Measurements from ENCODE around the gene EPHB1. TPM values are rescaled to one million over a fixed set of nuclear protein-coding genes. Genes with fewer than 3 reads are reported as not detected.

Gene EPHB1
- polyA plus RNA-seq, 1 experiment: 0.11 TPM

- no peak overlapping the region for H3K27ac ChIP-seq (ENCODE audit: low read depth, low read length)
- no peaks in the 10 kb centered on the region for H3K9me3 ChIP-seq (ENCODE audit: control insufficient read depth, insufficient read depth, low read length)
- ChIA-PET CTCF (interaction anchor here (1.4 to 2.4 kb wide), 2 partner anchors 13 to 167 kb away, joined by 3 to 10 read pairs; no protein-coding TSS in a partner anchor), POLR2A (no interaction called here)
- TF ChIP-seq CTCF (IDR thresholded peaks at IDR 0.05; ENCODE audit: low read depth, low read length): no peak
- no peak overlapping the region for H3K4me3 ChIP-seq (ENCODE audit: low read depth, low read length)
- no peak for DNase-seq (ENCODE audit: low read depth, low spot score)
- H3K27me3 ChIP-seq (ENCODE audit: control insufficient read depth, insufficient read depth, low read length): peaks cover 7% of the 10 kb centered on the region
Measured at GRCh38 chr3:134768116-134768515, 26.9 kb upstream of the EPHB1 start.

GRCh38 chr3:134768837-134769236 is 26.2 kb upstream of the EPHB1 start:
- CTCF ChIA-PET: interaction anchor here (1.4 to 2.4 kb wide), 2 partner anchors 14 to 168 kb away, joined by 3 to 10 read pairs; no protein-coding TSS in a partner anchor
- TF ChIP-seq CTCF (IDR thresholded peaks at IDR 0.05; ENCODE audit: low read depth, low read length): no peak

GRCh38 chr3:134769287-134769868 is 25.7 kb upstream of the EPHB1 start:
- Histone ChIP-seq H3K4me3 (ENCODE audit: low read depth, low read length) (no peak overlapping the region), H3K27me3 (ENCODE audit: control insufficient read depth, insufficient read depth, low read length) (peaks cover 7% of the 10 kb centered on the region), H3K9me3 (ENCODE audit: control insufficient read depth, insufficient read depth, low read length) (no peaks in the 10 kb centered on the region), H3K27ac (ENCODE audit: low read depth, low read length) (no peak overlapping the region)
- no peak for TF ChIP-seq CTCF (IDR thresholded peaks at IDR 0.05; ENCODE audit: low read depth, low read length)
- CTCF ChIA-PET: interaction anchor here (1.4 to 2.4 kb wide), 2 partner anchors 15 kb away, joined by 5 to 10 read pairs; no protein-coding TSS in a partner anchor
- no peak for DNase-seq (ENCODE audit: low read depth, low spot score)
- POLR2A ChIA-PET: no interaction called here

More at GRCh38 chr3:134768837-134769236, 26.2 kb upstream of the EPHB1 start:
- Histone ChIP-seq H3K27me3 (ENCODE audit: control insufficient read depth, insufficient read depth, low read length) (peaks cover 7% of the 10 kb centered on the region), H3K9me3 (ENCODE audit: control insufficient read depth, insufficient read depth, low read length) (no peaks in the 10 kb centered on the region), H3K4me3 (ENCODE audit: low read depth, low read length) (no peak overlapping the region), H3K27ac (ENCODE audit: low read depth, low read length) (no peak overlapping the region)
- no peak for DNase-seq (ENCODE audit: low read depth, low spot score)
- POLR2A ChIA-PET: no interaction called here

- Histone ChIP-seq H3K27ac (ENCODE audit: low read depth, low read length) (no peak overlapping the region), H3K4me3 (ENCODE audit: low read depth, low read length) (no peak overlapping the region), H3K27me3 (ENCODE audit: control insufficient read depth, insufficient read depth, low read length) (peaks cover 7% of the 10 kb centered on the region), H3K9me3 (ENCODE audit: control insufficient read depth, insufficient read depth, low read length) (no peaks in the 10 kb centered on the region)
- POLR2A ChIA-PET: no interaction called here
- no peak for DNase-seq (ENCODE audit: low read depth, low spot score)
- TF ChIP-seq CTCF (IDR thresholded peaks at IDR 0.05; ENCODE audit: low read depth, low read length): no peak
- CTCF ChIA-PET: no interaction called here
Measured at GRCh38 chr3:134772011-134772410, 23.0 kb upstream of the EPHB1 start.

- peaks cover 7% of the 10 kb centered on the region for H3K27me3 ChIP-seq (ENCODE audit: control insufficient read depth, insufficient read depth, low read length)
- H3K4me3 ChIP-seq (ENCODE audit: low read depth, low read length): no peak overlapping the region
- no peak overlapping the region for H3K27ac ChIP-seq (ENCODE audit: low read depth, low read length)
- POLR2A ChIA-PET: no interaction called here
- no peak for TF ChIP-seq CTCF (IDR thresholded peaks at IDR 0.05; ENCODE audit: low read depth, low read length)
- no peak for DNase-seq (ENCODE audit: low read depth, low spot score)
- CTCF ChIA-PET: no interaction called here
- H3K9me3 ChIP-seq (ENCODE audit: control insufficient read depth, insufficient read depth, low read length): no peaks in the 10 kb centered on the region
Measured at GRCh38 chr3:134772591-134772990, 22.5 kb upstream of the EPHB1 start.
